ENCODE measurements around the gene MAP3K12.
"Not testable (repeated sequence)": the region's sequence is repeated elsewhere in the genome, so short reads cannot be mapped to it uniquely, and the experiment has no call there.

Gene MAP3K12

GRCh38 chr12:53464685-53465418 is 34.4 kb downstream of the MAP3K12 start:
- DNase-seq = no peak

GRCh38 chr12:53463802-53464560 is 35.3 kb downstream of the MAP3K12 start:
- no peak for DNase-seq

- DNase-seq = no peak
Measured at GRCh38 chr12:53462935-53463334, 36.3 kb downstream of the MAP3K12 start.

- no peak for DNase-seq
Measured at GRCh38 chr12:53461591-53461990, 37.7 kb downstream of the MAP3K12 start.

GRCh38 chr12:53461059-53461458 is 38.2 kb downstream of the MAP3K12 start:
- DNase-seq = no peak

GRCh38 chr12:53459097-53459496 is 40.2 kb downstream of the MAP3K12 start:
- DNase-seq = no peak

GRCh38 chr12:53456654-53457366 is 42.4 kb downstream of the MAP3K12 start:
- no peak for DNase-seq

GRCh38 chr12:53454707-53455106 is 44.6 kb downstream of the MAP3K12 start:
- DNase-seq = no peak

GRCh38 chr12:53453953-53454640 is 45.2 kb downstream of the MAP3K12 start:
- DNase-seq = no peak

- DNase-seq = peak; percentile 52
Measured at GRCh38 chr12:53452159-53453077, 46.8 kb downstream of the MAP3K12 start.

GRCh38 chr12:53451661-53452158 is 47.5 kb downstream of the MAP3K12 start, which contains the start of gene PCBP2:
TSS of gene PCBP2 (plus strand) at chr12:53452102. CDS start at chr12:53454801, 2,699 bp downstream.
- DNase-seq = peak; percentile 98

- no peak for DNase-seq
Measured at GRCh38 chr12:53450936-53451335, 48.3 kb downstream of the MAP3K12 start.

- DNase-seq = not testable (repeated sequence)
Measured at GRCh38 chr12:53444593-53445325, 54.5 kb downstream of the MAP3K12 start.

GRCh38 chr12:53443955-53444354 is 55.3 kb downstream of the MAP3K12 start:
- DNase-seq = no peak

GRCh38 chr12:53441040-53441833 is 58.0 kb downstream of the MAP3K12 start, which contains the start of gene PRR13:
TSS of gene PRR13 (plus strand) at chr12:53441734. CDS start at chr12:53442715, 981 bp downstream.
- peak; percentile 98 for DNase-seq

- not testable (repeated sequence) for DNase-seq
Measured at GRCh38 chr12:53439582-53439981, 59.7 kb downstream of the MAP3K12 start.

- not testable (repeated sequence) for DNase-seq
Measured at GRCh38 chr12:53435326-53435725, 63.9 kb downstream of the MAP3K12 start.

GRCh38 chr12:53431187-53431586 is 68.1 kb downstream of the MAP3K12 start:
- no peak for DNase-seq

GRCh38 chr12:53430116-53430515 is 69.1 kb downstream of the MAP3K12 start:
- no peak for DNase-seq

Measured in amniotic stem cell (primary cell).